CD1c-positive myeloid dendritic cell (primary cell): Measurements from ENCODE around the gene NEUROD1.
"Not testable (repeated sequence)": the region's sequence is repeated elsewhere in the genome, so short reads cannot be mapped to it uniquely, and the experiment has no call there.

Experiments
- DNase-seq: peaks from one replicate; pipeline ENCODE4 v3.0.0-alpha.2; 2016; ENCODE audit errors: extremely low spot score

NEUROD1 gene

GRCh38 chr2:181680055-181680936 is at the start of gene NEUROD1:
Gene NEUROD1, minus strand, starts transcription at chr2:181680517. Its CDS starts 1,657 bp downstream, at chr2:181678860.
- no peak for DNase-seq

- DNase-seq: no peak
These were observed 45.2 kb upstream of the NEUROD1 start for GRCh38 chr2:181725476-181725875.

- no peak for DNase-seq
These were observed 44.3 kb upstream of the NEUROD1 start for GRCh38 chr2:181724662-181725061.

GRCh38 chr2:181723731-181724130 is 43.4 kb upstream of the NEUROD1 start:
- no peak for DNase-seq

- peak; percentile 86 for DNase-seq
These were observed 34.8 kb upstream of the NEUROD1 start for GRCh38 chr2:181715033-181715630.

- DNase-seq: not testable (repeated sequence)
These were observed 30.7 kb upstream of the NEUROD1 start for GRCh38 chr2:181711051-181711450.

GRCh38 chr2:181702519-181702918 is 22.2 kb upstream of the NEUROD1 start:
- not testable (repeated sequence) for DNase-seq

- DNase-seq: no peak
These were observed 17.9 kb upstream of the NEUROD1 start for GRCh38 chr2:181698223-181698622.

- peak; percentile 67 for DNase-seq
These were observed 17.3 kb upstream of the NEUROD1 start for GRCh38 chr2:181697571-181697970.

- DNase-seq: peak; percentile 52
These were observed 16.8 kb upstream of the NEUROD1 start for GRCh38 chr2:181697126-181697525.

GRCh38 chr2:181694271-181694670 is 14.0 kb upstream of the NEUROD1 start:
- DNase-seq: no peak

- DNase-seq: no peak
These were observed 10.5 kb upstream of the NEUROD1 start for GRCh38 chr2:181690860-181691259.

- no peak for DNase-seq
These were observed 6.4 kb upstream of the NEUROD1 start for GRCh38 chr2:181686576-181687185.

- DNase-seq: no peak
These were observed 4.9 kb upstream of the NEUROD1 start for GRCh38 chr2:181685150-181685688.

- no peak for DNase-seq
These were observed 4.3 kb upstream of the NEUROD1 start for GRCh38 chr2:181684454-181685149.

GRCh38 chr2:181683518-181684453 is 3.5 kb upstream of the NEUROD1 start:
- DNase-seq: no peak

GRCh38 chr2:181682795-181683517 is 2.6 kb upstream of the NEUROD1 start:
- DNase-seq: no peak

- no peak for DNase-seq
These were observed 1.9 kb upstream of the NEUROD1 start for GRCh38 chr2:181682026-181682789.
